NOMO-1 (cell line): ENCODE measurements around the gene NOTCH1.

Source experiments
- DNase-seq, 2 experiments: peaks; one replicate each; lab custom pipeline; 2025; ENCODE audit not compliant: unreplicated experiment in 2 of 2; lab: John Stamatoyannopoulos, UW

Gene NOTCH1

GRCh38 chr9:136505406-136506403 is 40.1 kb downstream of the NOTCH1 start:
- DNase-seq = no peak

DNA sequence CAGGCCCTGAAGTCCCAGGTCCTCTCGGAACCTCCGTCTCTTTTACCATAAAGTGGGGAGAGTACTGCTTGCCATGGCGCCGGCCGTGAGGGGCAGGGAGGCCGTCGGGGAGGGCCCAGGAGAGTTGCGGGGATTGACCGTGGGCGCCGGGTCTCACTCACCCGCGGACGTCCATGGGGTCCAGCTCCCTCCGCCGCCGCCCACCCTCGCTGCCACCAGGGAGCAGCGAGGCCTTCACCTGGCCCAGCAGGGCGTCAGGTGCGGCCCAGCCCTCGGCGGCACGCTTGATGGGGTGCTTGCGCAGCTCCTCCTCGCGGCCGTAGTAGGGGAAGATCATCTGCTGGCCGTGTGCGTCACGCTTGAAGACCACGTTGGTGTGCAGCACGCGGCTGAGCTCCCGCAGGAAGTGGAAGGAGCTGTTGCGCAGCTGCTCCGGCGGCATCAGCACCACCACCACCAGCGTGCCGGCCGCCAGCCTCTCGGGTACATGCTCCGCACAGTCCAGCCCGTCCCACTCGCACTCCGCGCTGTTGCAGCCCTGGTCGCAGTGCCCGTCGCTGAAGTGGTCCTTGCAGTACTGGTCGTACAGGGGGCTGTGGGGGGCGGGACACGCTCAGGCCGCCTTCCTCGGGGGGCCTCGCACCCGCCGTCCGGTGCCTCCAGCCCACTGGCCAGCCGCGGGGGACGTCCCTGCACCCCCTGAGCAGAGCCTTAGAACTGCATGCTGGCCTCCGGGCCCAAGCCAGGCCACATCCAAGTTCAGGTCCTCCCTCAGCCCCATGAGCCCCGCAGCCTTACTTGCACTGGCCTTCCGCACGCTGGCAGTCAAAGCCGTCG is 41.1 kb downstream of the NOTCH1 start:
- no peak for DNase-seq

DNA sequence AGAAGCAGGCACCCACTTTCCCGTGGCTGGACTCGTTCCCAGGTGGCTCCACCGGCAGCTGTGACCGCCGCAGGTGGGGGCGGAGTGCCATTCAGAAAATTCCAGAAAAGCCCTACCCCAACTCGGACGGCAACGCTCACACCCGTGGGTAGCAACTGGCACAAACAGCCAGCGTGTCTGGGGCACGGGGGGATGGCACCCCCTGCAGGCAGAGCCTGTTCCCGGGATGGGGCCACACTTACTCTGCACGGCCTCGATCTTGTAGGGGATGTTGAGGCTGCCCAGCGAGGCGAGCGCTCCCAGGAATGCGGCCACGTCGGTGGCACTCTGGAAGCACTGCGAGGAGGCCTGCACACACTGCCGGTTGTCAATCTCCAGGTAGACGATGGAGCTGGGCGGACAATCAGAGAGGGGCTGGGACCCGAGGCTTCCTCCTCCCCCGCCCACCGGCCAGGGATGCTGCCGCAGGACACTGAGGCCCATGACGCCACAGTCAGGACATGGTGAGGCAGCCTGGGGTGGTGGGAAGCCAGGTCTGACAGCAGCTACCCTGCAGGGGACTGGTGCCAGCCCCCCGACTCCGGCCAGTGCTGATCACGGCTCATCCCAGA is 42.8 kb downstream of the NOTCH1 start:
- no peak for DNase-seq

GRCh38 chr9:136502196-136502595 is 43.7 kb downstream of the NOTCH1 start:
- DNase-seq = no peak

- DNase-seq = no peak
Observed at GRCh38 chr9:136501686-136502085, 44.2 kb downstream of the NOTCH1 start.

DNA sequence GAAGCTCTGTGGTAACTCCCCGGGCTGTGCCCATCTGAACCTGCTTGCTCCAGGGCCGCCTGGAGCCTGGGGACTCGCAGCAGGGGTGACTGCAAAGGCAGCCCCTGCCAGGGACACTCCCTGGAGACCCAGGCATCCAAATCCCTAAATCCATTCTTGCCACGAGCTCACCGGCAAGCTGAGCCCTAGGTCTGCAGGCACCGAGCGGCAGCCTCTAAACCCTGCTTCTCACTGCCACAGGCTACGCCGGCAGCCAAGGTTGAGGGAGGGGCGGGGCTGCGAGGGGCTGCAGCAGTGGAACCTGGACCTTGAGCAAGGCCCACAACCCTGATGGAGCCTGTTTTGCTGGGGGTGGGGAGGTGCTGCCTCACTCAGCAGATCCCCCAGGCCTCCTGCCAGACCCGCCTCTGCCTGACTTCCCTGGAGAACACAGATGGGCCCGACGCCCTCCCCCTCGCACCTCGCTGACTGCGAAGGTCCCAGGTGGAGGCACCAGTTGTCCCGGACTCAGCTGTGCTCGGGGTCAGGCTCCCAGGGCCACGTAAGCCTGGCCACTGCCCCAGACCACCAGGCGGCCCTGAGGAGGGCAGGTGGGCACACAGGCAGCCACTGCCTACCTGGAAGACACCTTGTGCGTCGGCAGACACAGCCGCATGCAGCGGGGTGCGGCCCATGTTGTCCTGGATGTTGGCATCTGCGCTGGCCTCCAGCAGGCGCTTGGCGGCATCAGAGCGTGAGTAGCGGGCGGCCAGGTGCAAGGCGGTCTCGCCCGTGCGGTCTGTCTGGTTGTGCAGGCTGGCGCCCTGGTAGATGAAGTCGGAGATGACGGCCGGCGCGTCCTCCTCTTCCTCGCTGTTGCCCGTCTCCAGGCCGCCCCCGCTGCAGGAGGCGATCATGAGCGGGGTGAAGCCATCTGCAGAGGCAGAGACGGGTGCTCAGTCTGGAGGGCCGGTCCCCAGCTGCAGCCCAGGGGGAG is 45.6 kb downstream of the NOTCH1 start:
- DNase-seq = no peak

DNA sequence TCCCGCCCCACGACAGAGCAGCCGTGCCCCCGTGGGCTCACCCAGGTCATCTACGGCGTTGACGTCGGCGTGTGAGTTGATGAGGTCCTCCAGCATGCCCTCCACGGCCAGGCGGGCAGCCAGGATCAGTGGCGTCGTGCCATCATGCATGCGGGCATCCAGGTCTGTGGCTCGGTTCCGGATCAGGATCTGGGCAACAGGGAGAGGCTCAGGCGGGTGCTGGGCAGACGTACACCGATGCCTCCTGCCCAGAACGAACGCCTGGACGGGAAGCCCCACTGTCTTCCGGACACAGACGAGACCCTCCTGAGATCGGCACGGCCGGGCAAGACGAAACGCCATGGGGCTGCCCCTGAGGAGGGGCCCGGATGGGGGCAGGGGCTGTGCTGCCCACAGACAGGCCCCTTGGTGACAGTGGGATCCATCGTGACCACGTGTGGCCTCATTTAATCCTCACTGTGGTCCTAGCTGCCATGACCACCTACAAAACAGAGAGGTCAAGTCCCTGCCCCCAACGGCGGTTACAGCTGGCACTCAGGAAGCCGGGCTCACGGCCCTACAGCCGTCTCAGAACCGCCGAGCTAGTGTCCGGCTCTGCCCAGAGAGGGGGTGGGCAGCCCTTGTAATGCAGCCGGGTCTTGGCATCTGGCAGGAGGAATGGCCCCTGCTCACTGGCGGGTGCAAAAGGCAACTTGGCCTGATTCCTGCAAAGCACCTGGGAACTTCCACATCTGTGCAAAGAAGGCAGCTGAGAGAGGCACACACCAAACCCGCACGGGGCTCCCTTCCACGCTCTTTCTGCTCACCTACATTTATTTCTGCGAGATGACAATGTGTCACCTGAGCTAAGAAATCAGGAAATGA is 46.5 kb downstream of the NOTCH1 start:
- no peak for DNase-seq

DNA sequence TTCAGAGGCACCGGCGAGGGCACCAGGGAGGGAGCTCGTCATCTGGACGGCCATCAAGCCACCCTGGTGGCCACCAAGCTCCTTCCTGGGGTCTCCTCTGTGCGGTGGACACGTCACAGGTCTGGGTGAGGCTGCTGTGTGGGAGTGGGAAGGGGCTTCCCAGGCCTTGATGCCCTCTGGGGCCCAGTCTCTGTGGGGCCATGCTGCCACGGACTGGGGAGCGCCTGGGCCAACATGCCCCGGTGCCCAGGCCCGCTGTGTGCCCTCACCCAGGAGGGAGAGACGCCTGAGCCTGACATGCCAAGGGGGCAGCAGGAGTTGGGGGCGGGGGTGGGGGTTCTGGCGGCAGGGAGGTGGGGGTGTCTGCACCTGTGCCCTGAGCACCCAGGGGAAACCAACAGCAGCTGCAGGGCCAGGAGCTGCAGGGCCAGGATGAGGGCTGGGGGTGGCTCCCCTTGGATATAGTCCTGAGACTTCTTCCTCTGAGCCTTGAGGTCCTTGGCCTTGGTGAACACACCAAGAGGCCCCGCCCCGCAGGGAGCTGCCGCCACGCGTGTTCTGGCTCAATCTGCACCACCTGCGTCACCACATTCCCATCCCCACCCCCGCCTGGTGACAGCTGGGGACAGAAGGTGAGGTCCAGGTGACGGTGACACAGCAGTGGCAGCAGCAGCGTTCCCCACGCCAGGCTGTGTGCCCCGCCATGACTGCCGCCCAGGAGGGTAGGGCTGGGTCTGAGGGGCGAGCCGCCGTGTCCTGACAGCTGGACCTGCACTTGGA is 47.7 kb downstream of the NOTCH1 start:
- DNase-seq = no peak

DNA sequence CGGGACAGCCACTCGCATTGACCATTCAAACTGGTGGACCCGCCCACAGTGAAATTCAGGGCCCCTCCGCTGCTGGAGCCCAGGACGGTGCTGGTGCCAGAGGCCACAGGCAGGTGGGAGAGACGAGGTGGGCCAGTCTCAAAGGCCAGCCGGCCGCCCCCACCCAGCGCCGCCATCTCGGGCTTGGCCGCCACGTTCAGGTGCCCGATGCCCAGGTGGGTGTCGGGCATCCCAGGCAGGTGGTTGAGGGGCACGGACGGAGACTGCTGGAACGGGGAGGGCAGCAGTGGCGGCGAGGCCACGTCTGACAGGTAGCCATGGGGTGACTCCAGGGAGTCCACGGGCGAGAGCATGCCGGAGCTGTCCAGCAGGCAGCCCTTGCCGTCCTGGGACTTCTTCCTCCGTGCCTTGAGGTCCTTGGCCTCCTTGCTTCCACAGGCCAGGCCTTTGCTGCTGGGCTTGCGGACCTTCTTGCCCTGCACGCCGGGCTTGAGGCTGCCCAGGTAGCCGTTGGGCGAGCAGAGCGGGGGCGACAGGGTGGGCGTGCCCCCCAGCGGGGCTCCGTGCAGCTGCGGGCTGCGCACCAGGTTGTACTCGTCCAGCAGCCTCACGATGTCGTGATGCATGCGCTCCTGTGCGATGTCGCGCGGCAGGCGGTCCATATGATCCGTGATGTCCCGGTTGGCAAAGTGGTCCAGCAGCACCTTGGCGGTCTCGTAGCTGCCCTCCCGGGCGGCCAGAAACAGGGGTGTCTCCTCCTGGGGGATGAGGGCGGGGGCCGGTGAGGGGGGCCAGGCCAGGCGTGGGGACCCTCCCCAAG is 48.8 kb downstream of the NOTCH1 start:
- DNase-seq = no peak

DNA sequence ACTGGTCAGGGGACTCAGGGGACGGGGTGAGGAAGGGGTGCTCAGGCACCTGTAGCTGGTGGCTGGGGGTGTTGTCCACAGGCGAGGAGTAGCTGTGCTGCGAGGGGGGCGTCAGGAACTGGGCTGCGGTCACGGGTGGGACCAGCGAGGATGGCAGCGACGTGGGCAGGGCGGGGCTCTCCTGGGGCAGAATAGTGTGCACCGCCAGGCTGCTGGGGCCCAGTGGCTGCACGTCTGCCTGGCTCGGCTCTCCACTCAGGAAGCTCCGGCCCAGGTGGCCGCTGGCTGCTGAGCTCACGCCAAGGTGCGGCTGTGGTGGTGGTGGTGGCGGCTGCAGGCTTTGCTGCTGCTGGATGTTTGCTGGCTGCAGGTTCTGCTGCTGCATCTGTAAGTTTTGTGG is 49.7 kb downstream of the NOTCH1 start:
- no peak for DNase-seq

GRCh38 chr9:136495238-136495800 is 50.5 kb downstream of the NOTCH1 start:
- DNase-seq = no peak

DNA sequence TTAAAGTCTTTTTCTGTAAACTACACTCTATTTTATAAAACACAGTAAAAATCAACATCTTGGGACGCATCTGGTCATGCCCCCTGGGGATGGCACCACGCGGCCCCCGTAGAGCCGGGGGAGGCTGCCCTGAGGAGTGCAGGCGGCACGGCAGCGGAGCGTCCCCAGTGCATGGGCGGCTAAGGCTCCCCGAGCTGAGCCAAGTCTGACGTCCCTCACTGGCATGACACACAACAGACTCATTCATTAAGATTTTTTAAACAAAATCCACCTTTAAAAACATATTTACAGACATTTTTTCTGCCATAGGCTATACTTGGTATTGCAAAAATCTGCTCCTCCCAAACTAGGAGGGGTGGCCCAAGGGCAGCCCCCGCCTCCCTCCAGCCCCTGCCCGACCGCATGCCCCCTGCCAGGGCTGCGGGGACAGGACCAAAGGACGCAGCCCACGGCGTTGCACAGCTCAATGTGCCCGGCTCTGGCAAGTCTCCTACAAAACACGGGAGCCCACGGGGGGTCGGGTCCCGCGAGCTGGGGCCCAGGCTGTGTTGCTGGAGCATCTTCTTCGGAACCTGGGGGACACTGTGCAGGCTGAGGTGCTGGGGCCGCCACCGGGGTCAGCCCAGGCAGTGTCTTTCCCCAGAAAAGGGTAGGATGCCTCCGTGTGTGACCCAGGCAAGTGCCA is 51.2 kb downstream of the NOTCH1 start:
- DNase-seq = no peak

GRCh38 chr9:136494012-136494411 is 51.8 kb downstream of the NOTCH1 start:
- DNase-seq = no peak

GRCh38 chr9:136493567-136493971 is 52.3 kb downstream of the NOTCH1 start:
- DNase-seq = no peak

GRCh38 chr9:136492978-136493522 is 52.8 kb downstream of the NOTCH1 start:
- no peak for DNase-seq

- DNase-seq = no peak
Observed at GRCh38 chr9:136489731-136490130, 56.1 kb downstream of the NOTCH1 start.
